ENCODE data around the gene IFNAR1. TPM values are rescaled to one million over a fixed set of nuclear protein-coding genes. Genes with fewer than 3 reads are reported as not detected.
"Not testable (repeated sequence)": the region's sequence is repeated elsewhere in the genome, so short reads cannot be mapped to it uniquely, and the experiment has no call there.

Gene IFNAR1
- total RNA-seq, 1 donor from 2014 or later, result 16.4 TPM

DNA sequence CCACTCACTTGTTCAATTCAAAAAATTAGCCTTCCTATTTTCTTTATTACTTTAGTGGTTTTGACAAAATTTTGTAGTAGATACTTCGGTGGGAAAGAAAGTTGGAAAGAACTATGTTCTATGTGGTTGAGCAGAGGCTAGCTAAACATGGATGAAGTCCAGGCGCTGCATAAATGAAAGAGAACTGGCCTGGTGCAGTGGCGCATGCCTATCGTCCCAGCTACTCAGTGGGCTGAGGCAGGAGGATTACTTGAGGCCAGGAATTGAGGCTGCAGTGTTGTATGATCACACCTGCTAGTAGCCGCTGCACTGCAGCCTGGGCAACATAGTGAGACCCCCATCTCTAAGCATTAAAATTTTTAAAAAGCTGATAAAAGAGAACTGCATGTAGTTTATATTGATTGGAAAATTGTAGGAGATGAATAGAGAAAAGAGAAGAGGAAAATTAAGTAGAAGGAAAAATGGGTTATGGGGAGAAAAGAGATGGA, 21.0 kb downstream of the IFNAR1 start:
- no peak for DNase-seq (ENCODE audit: low read depth in 2 of 2)

DNA sequence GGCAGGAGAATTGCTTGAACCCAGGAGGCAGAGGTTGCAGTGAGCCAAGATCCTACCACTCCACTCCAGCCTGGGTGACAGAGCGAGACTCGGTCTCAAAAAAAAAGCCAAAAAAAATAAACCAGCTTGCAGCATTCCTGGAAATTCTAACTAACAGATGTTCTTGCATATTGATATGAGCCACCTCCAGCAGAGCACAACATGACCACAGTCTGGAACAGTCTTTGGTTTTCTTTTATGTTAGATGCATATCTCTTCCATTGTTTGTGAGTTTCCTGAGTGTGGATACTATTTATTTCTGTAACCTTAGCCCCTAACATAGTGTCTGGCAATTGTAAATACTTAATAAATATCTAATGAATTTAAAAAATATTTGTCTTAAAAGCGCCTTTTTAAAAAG, 23.9 kb downstream of the IFNAR1 start:
- peak in 1 of 2 donors; percentile 64 for DNase-seq (ENCODE audit: low read depth in 2 of 2)

DNA sequence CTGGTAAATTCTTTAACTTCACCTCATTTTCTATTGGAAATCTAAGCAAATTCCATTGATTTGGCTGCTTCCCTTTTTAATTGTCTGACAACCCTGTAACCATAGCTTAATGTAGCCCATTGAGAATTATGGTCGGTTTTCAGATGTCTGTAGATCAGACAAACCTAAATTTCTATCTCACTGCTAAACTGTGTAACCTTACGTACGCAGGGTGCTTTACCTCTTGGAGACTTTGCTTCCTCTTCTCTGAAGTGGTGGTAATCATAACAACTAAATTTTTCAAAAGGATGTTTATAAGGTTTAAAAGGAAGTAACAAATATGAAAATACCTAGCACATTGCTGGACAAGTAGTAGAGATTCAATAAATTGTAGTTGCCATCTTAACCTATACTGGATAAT, 25.9 kb downstream of the IFNAR1 start:
- no peak for DNase-seq (ENCODE audit: low read depth in 2 of 2)

DNA sequence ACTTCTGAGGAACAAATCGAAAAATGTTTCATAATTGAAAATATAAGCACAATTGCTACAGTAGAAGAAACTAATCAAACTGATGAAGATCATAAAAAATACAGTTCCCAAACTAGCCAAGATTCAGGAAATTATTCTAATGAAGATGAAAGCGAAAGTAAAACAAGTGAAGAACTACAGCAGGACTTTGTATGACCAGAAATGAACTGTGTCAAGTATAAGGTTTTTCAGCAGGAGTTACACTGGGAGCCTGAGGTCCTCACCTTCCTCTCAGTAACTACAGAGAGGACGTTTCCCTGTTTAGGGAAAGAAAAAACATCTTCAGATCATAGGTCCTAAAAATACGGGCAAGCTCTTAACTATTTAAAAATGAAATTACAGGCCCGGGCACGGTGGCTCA, 30.6 kb downstream of the IFNAR1 start:
- no peak for DNase-seq (ENCODE audit: low read depth in 2 of 2)

DNA sequence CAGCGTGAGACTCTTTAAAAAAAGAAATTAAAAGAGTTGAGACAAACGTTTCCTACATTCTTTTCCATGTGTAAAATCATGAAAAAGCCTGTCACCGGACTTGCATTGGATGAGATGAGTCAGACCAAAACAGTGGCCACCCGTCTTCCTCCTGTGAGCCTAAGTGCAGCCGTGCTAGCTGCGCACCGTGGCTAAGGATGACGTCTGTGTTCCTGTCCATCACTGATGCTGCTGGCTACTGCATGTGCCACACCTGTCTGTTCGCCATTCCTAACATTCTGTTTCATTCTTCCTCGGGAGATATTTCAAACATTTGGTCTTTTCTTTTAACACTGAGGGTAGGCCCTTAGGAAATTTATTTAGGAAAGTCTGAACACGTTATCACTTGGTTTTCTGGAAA, 31.2 kb downstream of the IFNAR1 start:
- no peak for DNase-seq (ENCODE audit: low read depth in 2 of 2)

DNA sequence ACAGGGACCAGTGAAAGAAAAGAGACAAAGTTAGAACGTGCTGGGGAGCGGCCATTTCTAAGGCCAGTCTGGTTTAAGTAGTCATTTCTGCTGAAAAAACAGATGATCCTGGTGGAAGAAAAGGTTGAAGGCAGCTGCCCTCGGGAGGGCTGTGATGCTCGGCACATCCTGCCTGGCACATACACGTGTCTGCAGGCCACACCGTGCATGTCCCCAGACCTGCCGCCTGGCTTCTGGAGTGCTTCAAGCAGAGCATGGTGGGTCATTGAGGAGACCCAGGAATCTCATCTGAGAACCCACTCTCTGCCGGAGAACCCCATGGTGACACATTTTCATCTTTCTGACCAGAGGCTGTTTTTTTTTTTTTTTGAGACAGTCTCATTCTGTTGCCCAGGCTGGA, 32.4 kb downstream of the IFNAR1 start:
- DNase-seq (ENCODE audit: low read depth in 2 of 2), result no peak

DNA sequence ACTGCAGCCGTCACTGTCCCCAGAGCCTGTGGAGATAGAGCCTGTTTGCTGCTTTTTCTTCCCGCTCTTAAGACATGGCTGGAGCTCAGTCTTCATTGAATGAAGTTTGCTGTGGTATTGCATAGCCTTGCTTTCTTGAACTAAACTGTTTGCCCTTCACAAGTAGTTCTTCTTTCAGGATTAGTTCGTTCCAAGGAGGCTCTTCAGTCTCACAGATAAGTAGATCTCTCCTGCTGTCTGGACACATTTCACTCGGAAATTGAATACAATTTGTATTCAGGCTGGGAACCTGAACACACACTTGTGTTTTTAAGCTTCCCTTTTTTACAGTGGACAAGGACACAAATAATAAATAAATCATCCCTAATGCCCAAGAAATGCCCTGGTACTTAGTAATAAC, 34.7 kb downstream of the IFNAR1 start:
- DNase-seq (ENCODE audit: low read depth in 2 of 2), result no peak

DNA sequence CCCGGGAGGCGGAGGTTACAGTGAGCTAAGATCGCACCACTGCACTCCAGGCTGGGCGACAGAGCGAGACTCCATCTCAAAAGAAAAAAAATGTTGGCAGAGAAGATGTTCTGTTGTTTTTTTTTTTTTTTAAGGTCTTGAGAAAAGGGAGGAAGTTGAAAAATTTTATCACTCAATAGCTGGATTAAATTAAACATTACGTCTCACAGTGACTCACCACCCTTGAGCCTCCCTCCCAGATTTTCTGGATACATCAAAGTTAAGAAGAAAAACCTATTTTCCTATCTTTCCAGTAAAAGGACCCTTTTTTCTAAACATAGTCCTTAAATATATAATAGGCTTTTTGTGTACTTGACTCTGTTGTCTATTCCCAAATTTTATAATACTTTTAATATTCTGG, 35.5 kb downstream of the IFNAR1 start:
- DNase-seq (ENCODE audit: low read depth in 2 of 2), result peak in 1 of 2 donors; percentile 37

DNA sequence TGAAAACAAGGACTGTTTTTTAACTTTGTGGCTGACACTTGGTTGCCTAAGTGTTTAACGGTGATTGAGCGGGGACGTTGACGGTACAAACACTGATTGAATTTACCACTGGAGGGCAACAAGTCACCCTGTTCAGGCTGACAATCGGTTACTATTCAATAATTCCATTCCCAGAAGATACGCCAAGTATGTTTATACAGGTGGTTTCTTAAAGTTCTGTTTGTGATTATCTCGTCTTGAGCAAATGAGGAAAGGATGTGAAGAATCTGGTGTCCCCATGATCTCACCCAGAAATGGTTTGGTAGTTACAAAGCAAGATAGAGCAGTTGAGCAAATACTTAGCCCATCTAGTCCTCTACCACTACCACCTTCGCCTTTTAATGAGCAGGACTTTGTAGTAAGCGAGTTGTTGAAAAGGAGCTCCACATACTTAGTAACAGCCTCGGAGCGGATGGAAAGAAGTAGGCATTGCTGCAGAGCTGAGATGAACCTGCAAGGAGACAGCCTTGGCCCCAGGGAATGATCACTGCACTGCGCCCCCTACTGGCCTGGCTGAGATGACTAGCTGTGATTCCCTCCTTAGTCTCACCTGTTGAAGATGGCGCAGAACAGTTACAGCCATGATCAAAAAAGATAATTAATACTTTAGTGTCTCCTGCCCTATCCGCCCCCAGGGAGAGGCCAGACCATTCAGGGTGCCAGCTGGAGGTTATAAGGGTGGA, 36.3 kb downstream of the IFNAR1 start:
- DNase-seq (ENCODE audit: low read depth in 2 of 2), result peak in 1 of 2 donors; percentile 73

DNA sequence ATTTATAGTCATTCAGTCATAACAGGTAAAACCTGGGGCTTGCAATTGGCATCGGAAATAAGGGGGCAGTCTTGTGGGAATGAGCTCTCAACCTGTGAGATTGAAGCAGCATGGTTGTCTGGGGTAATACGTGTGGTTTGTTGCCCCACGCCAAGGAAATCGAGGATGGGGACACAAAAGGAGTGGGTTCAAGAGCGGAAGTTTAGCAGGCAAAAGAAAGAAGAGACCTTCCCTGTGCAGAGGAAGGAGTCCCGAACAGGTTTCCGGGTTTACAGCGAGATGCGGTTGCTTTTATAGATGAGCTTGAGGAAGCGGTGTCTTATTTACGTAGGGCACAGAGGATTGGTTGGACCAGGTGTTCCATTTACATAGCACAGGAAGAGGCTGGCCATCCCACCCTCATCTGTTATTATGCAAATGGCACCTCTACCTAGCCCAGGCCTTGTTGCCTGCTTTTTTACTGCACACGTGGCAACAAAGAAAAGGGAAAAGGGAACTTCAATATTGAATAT, 37.3 kb downstream of the IFNAR1 start:
- DNase-seq (ENCODE audit: low read depth in 2 of 2), result peak in 1 of 2 donors; percentile 35

DNA sequence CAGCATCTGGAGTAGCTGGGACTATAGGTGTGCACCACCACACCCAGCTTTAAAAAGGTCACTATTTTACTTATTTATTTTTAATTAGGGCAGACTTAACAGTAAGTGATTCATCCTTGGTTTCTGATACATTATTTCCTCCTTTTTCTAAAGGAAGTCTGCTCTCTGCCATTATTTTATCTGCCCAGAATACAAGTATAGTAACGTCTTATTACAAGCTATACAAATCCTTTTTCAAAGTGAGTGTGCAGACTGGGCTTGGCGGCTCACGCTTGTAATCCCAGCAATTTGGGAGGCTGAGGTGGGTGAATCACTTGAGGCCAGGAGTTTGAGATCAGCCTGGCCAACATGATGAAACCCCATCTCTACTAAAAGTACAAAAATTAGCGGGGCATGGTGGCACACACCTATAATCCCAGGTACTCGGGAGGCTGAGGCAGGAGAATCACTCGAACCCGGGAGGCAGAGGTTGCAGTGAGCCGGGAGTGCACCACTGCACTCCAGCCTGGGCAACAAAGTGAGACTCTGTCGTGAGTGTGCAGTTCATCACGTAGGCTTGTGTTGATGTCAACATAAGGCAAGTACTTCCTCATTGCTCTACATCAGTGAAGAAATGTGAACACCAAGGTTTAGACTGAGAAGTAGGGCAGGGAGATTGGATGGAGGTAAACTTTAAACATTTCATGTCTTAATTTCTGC, 39.3 kb downstream of the IFNAR1 start:
- DNase-seq (ENCODE audit: low read depth in 2 of 2), result not testable (repeated sequence)

DNA sequence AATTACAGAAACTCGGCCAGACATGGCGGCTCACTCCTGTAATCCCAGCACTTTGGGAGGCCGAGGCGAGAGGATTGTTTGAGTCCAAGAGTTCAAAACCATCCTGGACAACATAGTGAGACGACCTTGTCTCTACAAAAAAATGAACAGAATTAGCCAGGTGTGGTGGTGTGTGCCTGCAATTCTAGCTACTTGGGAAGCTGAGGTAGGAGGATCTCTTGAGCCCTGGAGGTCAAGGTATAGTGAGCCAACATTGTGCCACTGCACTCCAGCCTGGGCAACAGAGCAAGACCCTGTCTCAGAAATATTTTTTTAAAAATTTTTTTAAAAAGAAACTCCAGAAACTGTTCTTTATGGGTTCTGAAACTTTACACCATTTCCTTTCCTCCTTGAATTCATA, 40.1 kb downstream of the IFNAR1 start:
- no peak for DNase-seq (ENCODE audit: low read depth in 2 of 2)

DNA sequence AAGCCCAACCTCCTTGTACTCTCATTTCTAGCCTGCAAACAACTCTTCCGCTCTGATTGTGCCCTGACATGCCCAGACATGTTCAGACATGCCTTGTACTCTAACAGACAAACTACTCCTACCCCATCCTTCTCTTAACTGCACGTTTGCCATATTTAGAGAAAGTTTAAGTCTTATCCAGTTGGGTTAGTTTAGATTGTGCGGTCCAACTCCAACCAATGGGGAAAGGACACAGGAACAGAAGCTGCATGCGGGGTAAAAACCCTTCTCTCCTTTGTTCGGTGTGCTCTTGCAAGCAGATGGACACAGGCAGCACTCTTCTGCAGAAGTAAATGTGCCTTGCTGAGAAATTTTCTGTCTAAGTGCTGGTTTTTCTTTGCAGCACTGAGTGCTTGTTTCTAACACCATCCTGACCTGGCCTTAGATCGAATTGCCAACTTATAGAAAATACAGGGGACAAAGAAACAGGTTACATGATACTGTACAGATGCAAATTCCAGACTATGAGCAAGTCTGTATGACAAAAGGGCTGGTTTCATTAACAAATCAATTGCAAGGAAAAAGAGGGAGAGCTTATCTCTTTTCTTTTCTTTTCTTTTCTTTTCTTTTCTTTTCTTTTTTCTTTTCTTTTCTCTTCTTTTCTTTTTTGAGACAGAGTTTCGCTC, 42.7 kb downstream of the IFNAR1 start:
- no peak for DNase-seq (ENCODE audit: low read depth in 2 of 2)

DNA sequence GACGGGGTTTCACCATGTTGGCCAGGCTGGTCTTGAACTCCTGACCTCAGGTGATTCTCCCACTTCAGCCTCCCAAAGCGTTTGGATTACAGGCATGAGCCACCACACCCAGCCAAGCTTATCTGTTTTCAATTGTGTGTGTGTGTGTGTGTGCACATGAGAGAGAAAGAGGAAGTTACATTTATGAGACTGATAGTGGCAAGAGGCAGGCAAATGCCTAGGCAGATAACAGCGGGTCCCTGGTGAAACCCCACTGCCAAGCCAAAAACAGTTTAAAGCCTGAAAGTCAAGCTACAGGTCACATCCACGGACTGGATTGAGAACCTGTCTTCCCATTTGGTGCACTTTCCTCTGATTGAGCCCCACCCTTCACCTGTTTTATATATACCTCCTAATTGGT, 43.4 kb downstream of the IFNAR1 start:
- no peak for DNase-seq (ENCODE audit: low read depth in 2 of 2)

DNA sequence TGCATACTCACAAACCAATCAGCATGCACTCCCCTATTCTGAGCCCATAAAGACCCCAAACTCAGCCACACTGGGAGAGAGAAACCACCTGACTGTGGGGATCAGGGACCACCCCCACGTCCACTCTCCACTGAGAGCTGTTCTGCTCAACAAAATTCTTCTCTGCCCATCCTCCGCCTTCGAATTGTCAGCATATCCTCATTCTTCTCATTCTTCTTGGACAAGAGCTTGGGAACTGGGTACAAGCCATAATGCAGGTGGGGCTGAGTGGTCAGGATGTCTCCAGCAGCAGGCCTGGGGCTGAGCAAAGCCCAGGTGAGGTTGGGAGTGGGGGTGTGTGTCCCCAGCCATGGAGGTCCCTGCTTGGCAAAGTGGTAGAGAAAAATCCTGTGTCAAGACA, 43.8 kb downstream of the IFNAR1 start:
- DNase-seq (ENCODE audit: low read depth in 2 of 2), result no peak

DNA sequence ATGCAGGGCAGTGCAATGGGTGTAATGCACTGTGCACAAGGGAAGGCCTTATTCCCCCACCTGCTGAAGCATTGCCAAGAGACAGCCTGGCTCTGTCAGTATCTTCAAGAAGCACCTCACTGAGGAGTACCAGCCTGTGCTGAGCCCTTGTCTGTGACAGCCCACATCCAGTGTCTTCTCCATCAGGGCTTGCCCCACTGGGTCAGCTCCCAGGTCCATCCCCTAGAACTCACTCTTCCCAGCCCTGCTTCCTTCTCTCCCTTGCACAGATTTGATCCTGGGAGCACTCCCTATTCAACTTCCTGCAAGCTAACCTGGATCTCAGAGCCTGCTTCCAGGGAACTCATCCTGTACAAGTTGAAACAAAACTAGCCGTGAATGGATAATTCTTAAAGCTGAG, 44.8 kb downstream of the IFNAR1 start:
- no peak for DNase-seq (ENCODE audit: low read depth in 2 of 2)

DNA sequence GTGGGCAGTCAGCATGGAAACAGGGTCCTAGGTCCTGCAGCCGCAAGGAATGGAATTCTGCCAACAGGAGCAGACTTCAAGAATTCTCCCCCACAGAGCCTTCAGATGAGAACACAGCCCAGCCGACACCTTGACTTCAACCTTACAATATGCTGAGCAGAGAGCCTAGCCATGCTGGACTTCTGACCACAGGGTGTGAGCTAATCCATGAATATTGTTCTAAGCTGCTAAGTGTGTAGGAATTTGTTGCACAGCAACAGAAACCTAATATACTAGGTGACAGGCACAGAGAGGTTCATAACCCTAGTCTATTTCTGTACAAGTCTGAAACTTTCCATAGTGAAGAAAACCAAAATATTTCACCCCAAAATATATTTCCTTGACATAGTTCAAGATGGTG, 45.5 kb downstream of the IFNAR1 start:
- DNase-seq (ENCODE audit: low read depth in 2 of 2), result no peak

DNA sequence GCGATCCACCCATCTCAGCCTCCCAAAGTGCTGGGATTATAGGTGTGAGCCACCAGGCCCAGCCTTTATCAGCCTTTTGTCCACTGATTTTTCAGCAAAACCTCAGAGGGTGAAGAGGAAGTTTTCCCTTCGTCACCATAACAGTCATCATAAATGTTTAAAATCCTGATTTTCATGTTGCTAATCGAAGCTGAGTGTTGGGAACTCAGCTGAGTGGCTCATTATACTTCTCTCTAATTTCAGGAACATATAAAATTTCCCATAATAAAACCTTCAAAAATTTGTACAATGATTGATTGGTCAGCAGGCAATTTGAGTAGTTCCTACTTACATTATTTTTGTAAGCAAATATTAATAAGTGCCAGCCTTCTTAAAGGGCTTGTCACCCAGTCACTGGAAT, 46.6 kb downstream of the IFNAR1 start:
- no peak for DNase-seq (ENCODE audit: low read depth in 2 of 2)

DNA sequence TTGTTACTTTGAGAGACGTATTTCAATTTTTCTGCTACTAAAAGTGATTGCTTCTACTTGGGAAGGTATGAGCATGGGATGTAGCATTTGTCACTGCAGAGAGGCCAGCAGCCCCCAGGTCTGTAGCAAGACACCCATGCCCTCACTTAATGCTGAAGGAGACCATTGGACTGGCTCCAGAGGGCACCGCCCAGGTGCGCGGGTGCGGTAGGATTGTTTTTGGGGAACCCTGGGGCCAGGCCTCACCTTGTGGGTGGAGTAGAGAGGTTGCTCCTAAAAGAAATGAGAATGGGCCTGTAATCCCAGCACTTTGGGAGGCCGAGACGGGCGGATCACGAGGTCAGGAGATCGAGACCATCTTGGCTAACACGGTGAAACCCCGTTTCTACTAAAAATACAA, 47.8 kb downstream of the IFNAR1 start:
- no peak for DNase-seq (ENCODE audit: low read depth in 2 of 2)

DNA sequence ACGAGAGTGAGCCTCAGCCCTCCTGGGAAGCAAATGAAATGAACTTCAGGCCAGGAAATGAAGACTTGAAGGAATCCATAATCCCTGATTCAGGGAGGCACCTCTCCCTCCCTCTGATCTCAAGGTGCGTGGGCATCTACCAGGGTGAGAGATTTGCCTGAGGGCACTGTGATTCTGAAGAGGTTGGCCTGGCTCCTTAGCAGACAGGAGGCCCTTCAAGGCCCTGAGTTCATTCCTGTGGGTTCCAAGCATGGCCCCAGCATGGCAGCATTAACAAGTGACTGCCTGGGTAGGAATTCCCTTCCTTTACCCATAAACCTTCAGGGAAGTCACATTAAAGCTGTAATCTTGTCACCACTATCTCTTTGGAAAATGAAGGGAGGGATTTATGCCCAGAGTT, 48.7 kb downstream of the IFNAR1 start:
- DNase-seq (ENCODE audit: low read depth in 2 of 2), result no peak

DNA sequence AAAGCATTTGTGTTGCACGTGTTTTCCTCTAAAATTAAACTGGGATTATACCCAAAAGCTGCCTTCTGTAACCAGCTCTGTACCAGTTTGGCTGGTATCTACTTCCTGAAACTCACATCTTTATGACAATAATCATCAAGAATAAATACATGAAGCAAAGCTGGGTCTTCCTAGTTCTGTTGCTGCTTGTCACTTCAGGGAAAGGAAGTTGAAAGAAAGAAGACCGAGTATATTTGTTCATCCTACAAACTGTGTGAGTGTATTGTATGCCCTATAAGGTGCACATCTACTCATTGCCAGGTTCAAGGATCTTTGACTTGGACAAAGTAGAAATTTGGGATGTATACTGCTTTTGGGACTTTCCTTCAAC, 49.3 kb downstream of the IFNAR1 start:
- DNase-seq (ENCODE audit: low read depth in 2 of 2), result no peak

DNA sequence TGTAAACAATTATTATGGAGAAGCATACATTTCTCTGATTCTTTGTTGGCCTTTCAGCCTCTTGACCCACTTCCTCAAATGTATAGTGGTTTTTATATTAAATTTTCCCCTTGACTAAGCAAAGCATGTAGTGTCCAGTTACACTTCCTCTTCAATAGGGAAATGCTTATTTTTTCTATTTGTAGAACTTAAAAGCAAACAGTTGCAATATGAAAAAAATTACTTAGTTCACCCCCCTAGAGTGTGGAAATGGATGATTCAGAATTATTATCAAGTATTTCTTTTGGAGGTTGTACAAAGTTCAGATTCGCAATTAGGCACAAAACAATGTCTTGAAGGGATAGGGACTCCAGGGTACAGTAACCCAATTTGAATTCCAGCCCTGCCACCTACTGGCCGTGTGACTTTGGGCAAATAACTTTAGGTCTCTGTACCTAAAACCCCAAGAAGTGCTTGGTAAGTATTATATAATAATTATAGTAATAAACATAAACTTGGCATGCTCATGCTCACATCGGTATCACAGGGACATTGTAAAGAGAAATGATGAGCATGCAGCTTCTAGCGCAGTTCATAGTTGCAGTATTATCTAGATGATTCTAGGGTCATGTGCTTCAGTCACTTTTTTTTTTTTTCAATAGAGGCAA, 49.8 kb downstream of the IFNAR1 start:
- peak; percentile 31 to 61 for DNase-seq (ENCODE audit: low read depth in 2 of 2)

All from dermis microvascular lymphatic vessel endothelial cell (primary cell).